Measurements from ENCODE around the gene HAUS3. TPM values are rescaled to one million over a fixed set of nuclear protein-coding genes. Genes with fewer than 3 reads are reported as not detected.

Gene HAUS3
- polyA plus RNA-seq, 3 donors: 4.4 to 5.5 (median 5.0) TPM

DNA sequence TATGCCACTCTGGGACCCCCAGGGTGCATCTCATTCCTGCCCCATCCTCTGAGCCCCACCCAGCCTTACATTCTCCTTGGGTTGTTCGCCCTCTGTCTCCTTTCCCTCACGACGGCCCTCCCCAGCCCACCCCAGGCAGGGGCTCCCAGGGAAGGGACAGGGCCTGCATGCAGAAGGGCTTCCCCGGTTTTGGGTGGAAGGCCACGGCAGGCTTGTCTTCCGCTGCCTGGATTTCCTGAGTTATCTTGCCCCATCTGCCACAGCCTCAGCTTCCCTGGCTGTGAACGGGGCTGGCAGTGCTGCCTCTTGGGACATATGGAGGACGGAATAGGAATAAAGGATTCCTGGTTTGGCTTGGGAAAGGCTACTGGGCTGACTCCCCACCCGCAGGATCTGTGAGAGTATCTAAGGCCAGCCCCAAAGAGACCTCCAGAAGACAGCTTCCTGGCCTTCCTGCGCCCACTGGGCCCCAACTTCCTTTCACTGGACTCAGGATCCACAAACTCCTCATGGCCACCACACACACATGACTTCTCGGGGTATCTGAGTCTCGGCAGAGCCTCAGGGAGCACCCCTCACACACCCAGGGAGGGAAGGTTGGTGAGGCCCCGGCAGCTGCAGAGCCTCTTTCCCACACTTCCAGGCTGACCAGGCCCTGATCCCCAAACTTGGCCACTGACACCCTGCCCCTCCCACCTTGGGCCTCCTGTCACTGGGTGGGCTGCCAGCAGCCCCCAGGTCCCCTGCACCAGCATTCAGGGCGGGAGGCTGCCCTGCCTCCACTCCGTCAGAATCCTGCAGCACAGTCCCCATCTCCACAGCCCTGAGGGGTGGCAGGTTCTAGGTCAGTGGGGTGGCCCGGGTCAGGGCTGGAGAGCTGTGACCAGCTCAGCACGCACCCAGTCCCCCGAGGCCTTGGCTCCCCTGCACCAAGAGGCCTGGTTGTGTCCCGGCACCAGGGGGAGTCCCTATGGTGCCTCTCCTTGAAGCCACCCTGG lies 23.5 kb upstream of the HAUS3 start:
- H3K36me3 ChIP-seq (replicated peaks in 1 of 2; ENCODE audit: control insufficient read depth in 1 of 2, insufficient read depth in 2 of 2, low read length in 2 of 2): no peaks in the 10 kb centered on the region
- H3K4me3 ChIP-seq (replicated peaks in 1 of 3; ENCODE audit: low read depth in 2 of 3, low read length in 3 of 3): no peak overlapping the region
- Mint-ChIP-seq H3K36me3 (no peaks in the 10 kb centered on the region), H3K27me3 (ENCODE audit: low read depth in 3 of 3) (no peaks in the 10 kb centered on the region), H3K9me3 (no peaks in the 10 kb centered on the region), H3K4me3 (no peak overlapping the region), H3K4me1 (peaks cover 11% of the 10 kb centered on the region), H3K27ac (no peak overlapping the region)
- WGBS (ENCODE audit: insufficient coverage): 92% methylated on average over 14 of the region's 19 CpGs
- peaks cover 8% of the 10 kb centered on the region for H4K20me1 ChIP-seq (ENCODE audit: insufficient read depth, low read length)
- H3K27me3 ChIP-seq (ENCODE audit: control insufficient read depth in 2 of 2, insufficient read depth in 2 of 2, low read length in 2 of 2): no peaks in the 10 kb centered on the region
- no peak overlapping the region for H3K27ac ChIP-seq (ENCODE audit: low read depth in 1 of 2, low read length in 2 of 2)
- no peak overlapping the region for H3K9ac ChIP-seq (ENCODE audit: insufficient read depth, low read length, poor library complexity, severe bottlenecking)
- DNase-seq: no peak
- H3K79me2 ChIP-seq (ENCODE audit: insufficient read depth, low read length): peaks cover 9% of the 10 kb centered on the region
- H3K9me3 ChIP-seq (replicated peaks in 1 of 2; ENCODE audit: control insufficient read depth in 1 of 2, insufficient read depth in 1 of 2, low read length in 2 of 2): no peaks in the 10 kb centered on the region
- intact Hi-C loops (cut with micrococcal nuclease): loop anchor here in 1 of 2 donors (10.0 kb wide), 1 partner anchor 551 kb away; the partner anchor contains the start of gene SLBP
- TF ChIP-seq CTCF (IDR thresholded peaks at IDR 0.05): no peak
- H3K4me2 ChIP-seq (replicated peaks; ENCODE audit: extremely low read depth, low read length, poor library complexity, severe bottlenecking): no peak overlapping the region
- peaks cover 16 to 18% of the 10 kb centered on the region in 2 donors for H3K4me1 ChIP-seq (ENCODE audit: control insufficient read depth in 1 of 2, insufficient read depth in 2 of 2, low read length in 2 of 2)
- no peak overlapping the region for H2AFZ ChIP-seq (ENCODE audit: insufficient read depth, low read depth, low read length, poor library complexity, severe bottlenecking)

- H3K27ac ChIP-seq (ENCODE audit: low read depth in 1 of 2, low read length in 2 of 2): no peak overlapping the region
- H3K4me1 ChIP-seq (ENCODE audit: control insufficient read depth in 1 of 2, insufficient read depth in 2 of 2, low read length in 2 of 2): peaks cover 22 to 25% of the 10 kb centered on the region in 2 donors
Observed at GRCh38 chr4:2264481-2265041, 22.6 kb upstream of the HAUS3 start.

More at GRCh38 chr4:2264481-2265041, 22.6 kb upstream of the HAUS3 start:
- DNase-seq: no peak
- Histone ChIP-seq H3K4me2 (replicated peaks; ENCODE audit: extremely low read depth, low read length, poor library complexity, severe bottlenecking) (no peak overlapping the region), H3K9me3 (replicated peaks in 1 of 2; ENCODE audit: control insufficient read depth in 1 of 2, insufficient read depth in 1 of 2, low read length in 2 of 2) (no peaks in the 10 kb centered on the region), H3K9ac (ENCODE audit: insufficient read depth, low read length, poor library complexity, severe bottlenecking) (no peak overlapping the region), H3K36me3 (replicated peaks in 1 of 2; ENCODE audit: control insufficient read depth in 1 of 2, insufficient read depth in 2 of 2, low read length in 2 of 2) (peaks cover 0 to 7% of the 10 kb centered on the region in 2 donors), H2AFZ (ENCODE audit: insufficient read depth, low read depth, low read length, poor library complexity, severe bottlenecking) (no peak overlapping the region), H4K20me1 (ENCODE audit: insufficient read depth, low read length) (peaks cover 17% of the 10 kb centered on the region), H3K79me2 (ENCODE audit: insufficient read depth, low read length) (peaks cover 17% of the 10 kb centered on the region), H3K27me3 (ENCODE audit: control insufficient read depth in 2 of 2, insufficient read depth in 2 of 2, low read length in 2 of 2) (no peaks in the 10 kb centered on the region), H3K4me3 (replicated peaks in 1 of 3; ENCODE audit: low read depth in 2 of 3, low read length in 3 of 3) (no peak overlapping the region)
- Mint-ChIP-seq H3K36me3 (peaks cover 0 to 3% of the 10 kb centered on the region in 2 donors), H3K9me3 (no peaks in the 10 kb centered on the region), H3K4me3 (no peak overlapping the region), H3K4me1 (peaks cover 15% of the 10 kb centered on the region), H3K27me3 (ENCODE audit: low read depth in 3 of 3) (peaks cover 0 to 1% (median 0%) of the 10 kb centered on the region in 3 donors), H3K27ac (no peak overlapping the region)
- no peak for TF ChIP-seq CTCF (IDR thresholded peaks at IDR 0.05)
- 98% methylated on average over 6 of the region's 6 CpGs for WGBS (ENCODE audit: insufficient coverage)
- intact Hi-C loops (cut with micrococcal nuclease): loop anchor here (5.0 to 10.0 kb wide), 3 partner anchors 153 to 550 kb away; partner anchors contain the start of genes CFAP99 (in 1 of the 2), NELFA (in 1 of the 2), SLBP (in 1 of the 2) and ZFYVE28 (in 1 of the 2)
